Body of pancreas (tissue), 4 donors: ENCODE results near the gene KIF21A. TPM values are rescaled to one million over a fixed set of nuclear protein-coding genes. Genes with fewer than 3 reads are reported as not detected.

Experiments
- ATAC-seq: fragments of 150-250 bp; one replicate; pipeline ENCODE4 v1.9.1; 2016
- DNase-seq, 4 donors: peaks; one replicate each; pipeline ENCODE4 v3.0.0-alpha.2; 2019
- H3K27ac ChIP-seq, 4 donors: fragments of 200-600 bp; sonication (generic); 1 replicate in 3 of 4; 2 replicates in 1 of 4; pipeline versions ENCODE4 v1.5.1 to v1.6.1; 2016 to 2019; ENCODE audit warnings: mild to moderate bottlenecking in 1 of 4, mixed read lengths in 1 of 4, moderate library complexity in 1 of 4
- H3K27me3 ChIP-seq, 2 donors: fragments of 200-600 bp; sonication (generic); one replicate each; pipeline ENCODE4 v1.6.0; 2016; ENCODE audit warnings: mild to moderate bottlenecking in 1 of 2
- H3K36me3 ChIP-seq, 2 donors: fragments of 200-600 bp; sonication (generic); replicated peaks in 1 of 2; 2 replicates each; pipeline ENCODE4 v1.5.1; 2016; ENCODE audit warnings: low read depth in 2 of 2; ENCODE audit not compliant: insufficient read depth in 1 of 2
- H3K4me1 ChIP-seq: fragments of 200-600 bp; sonication (generic); one replicate; pipeline ENCODE4 v1.6.0; 2016
- H3K4me3 ChIP-seq, 2 donors: fragments of 200-600 bp; sonication (generic); 1 replicate in 1 of 2; 2 replicates in 1 of 2; pipeline ENCODE4 v1.5.1; 2016 to 2019
- H3K9me3 ChIP-seq, 3 donors: fragments of 200-600 bp; sonication (generic); 1 replicate in 2 of 3; 2 replicates in 1 of 3; pipeline ENCODE4 v1.5.1; 2016
- CTCF ChIP-seq, 7 experiments: fragments of 450-650 bp in 4 of 7; fragments of 200-600 bp in 3 of 7; sonication (generic) in 3 of 7; IDR thresholded peaks; one replicate each; pipeline ENCODE4 v1.5.1; 2016 to 2019; ENCODE audit warnings: antibody characterized with exemption in 7 of 7
- POLR2A ChIP-seq, 3 donors: fragments of 450-650 bp; IDR thresholded peaks; one replicate each; pipeline ENCODE4 v1.6.1; 2016; ENCODE audit warnings: antibody characterized with exemption in 3 of 3, mild to moderate bottlenecking in 2 of 3
- WGBS, 2 donors: methylation state at CpG; one replicate each; pipeline ENCODE4 v1.1.5; 2017; 5-methylcytosine and 5-hydroxymethylcytosine counted together
- intact Hi-C: fragments of 100-400 bp; cut with DNase I; formaldehyde crosslinking; loops from one replicate; pipeline ENCODE4 v1.15.1; 2023
- total RNA-seq, 2 donors: library from RNA; depleted of rRNA; stranded (reverse); fragments of >200 nt; gene quantifications; one replicate each; pipeline ENCODE4 v1.1.0, GENCODE V29; 2016

KIF21A gene
- total RNA-seq, 2 donors from 2014 or later: 19.5 to 49.1 TPM

GRCh38 chr12:39389399-39390150 lies 53.3 kb downstream of the KIF21A start:
- 92 to 94% methylated on average over 2 of the region's 2 CpGs for WGBS, 2 donors
- DNase-seq (no peak), ATAC-seq (no peak)
- no peaks in the 10 kb centered on the region for H3K4me1 ChIP-seq
- H3K4me3 ChIP-seq: no peak overlapping the region
- H3K36me3 ChIP-seq: no peaks in the 10 kb centered on the region
- TF ChIP-seq CTCF (IDR thresholded peaks at IDR 0.05) (no peak), POLR2A (IDR thresholded peaks at IDR 0.05) (no peak)
- no peak overlapping the region for H3K27ac ChIP-seq
- H3K9me3 ChIP-seq: no peaks in the 10 kb centered on the region
- intact Hi-C loops: no loop called here
- H3K27me3 ChIP-seq: no peaks in the 10 kb centered on the region

- DNase-seq: no peak
- intact Hi-C loops: no loop called here
- ATAC-seq: no peak
- Histone ChIP-seq H3K4me3 (no peak overlapping the region), H3K27me3 (no peaks in the 10 kb centered on the region), H3K4me1 (no peaks in the 10 kb centered on the region), H3K36me3 (no peaks in the 10 kb centered on the region), H3K9me3 (no peaks in the 10 kb centered on the region), H3K27ac (no peak overlapping the region)
- TF ChIP-seq POLR2A (IDR thresholded peaks at IDR 0.05): no peak
- TF ChIP-seq CTCF (IDR thresholded peaks at IDR 0.05): no peak
- WGBS, 2 donors: 71 to 73% methylated on average over 3 of the region's 3 CpGs
Observed at GRCh38 chr12:39386335-39386734, 56.6 kb downstream of the KIF21A start.

- TF ChIP-seq CTCF (IDR thresholded peaks at IDR 0.05): no peak
- TF ChIP-seq POLR2A (IDR thresholded peaks at IDR 0.05): no peak
- no peak overlapping the region for H3K27ac ChIP-seq
- WGBS, 2 donors: 89 to 97% methylated on average over 2 of the region's 2 CpGs
- intact Hi-C loops: no loop called here
- no peaks in the 10 kb centered on the region for H3K4me1 ChIP-seq
- no peak overlapping the region for H3K4me3 ChIP-seq
- H3K36me3 ChIP-seq: no peaks in the 10 kb centered on the region
- ATAC-seq (no peak), DNase-seq (no peak)
- no peaks in the 10 kb centered on the region for H3K27me3 ChIP-seq
- H3K9me3 ChIP-seq: no peaks in the 10 kb centered on the region
Observed at GRCh38 chr12:39383114-39383513, 59.8 kb downstream of the KIF21A start.

- Histone ChIP-seq H3K4me1 (no peaks in the 10 kb centered on the region), H3K4me3 (no peak overlapping the region), H3K27ac (no peak overlapping the region), H3K27me3 (no peaks in the 10 kb centered on the region), H3K36me3 (no peaks in the 10 kb centered on the region), H3K9me3 (no peaks in the 10 kb centered on the region)
- WGBS, 2 donors: 98 to 99% methylated on average over 10 of the region's 10 CpGs
- ATAC-seq (no peak), DNase-seq (no peak)
- TF ChIP-seq CTCF (IDR thresholded peaks at IDR 0.05) (no peak), POLR2A (IDR thresholded peaks at IDR 0.05) (no peak)
- intact Hi-C loops: no loop called here
Observed at GRCh38 chr12:39380090-39380489, 62.8 kb downstream of the KIF21A start.

GRCh38 chr12:39378341-39378740 lies 64.6 kb downstream of the KIF21A start:
- Histone ChIP-seq H3K27me3 (no peaks in the 10 kb centered on the region), H3K27ac (no peak overlapping the region), H3K4me3 (no peak overlapping the region), H3K9me3 (no peaks in the 10 kb centered on the region), H3K4me1 (no peaks in the 10 kb centered on the region), H3K36me3 (no peaks in the 10 kb centered on the region)
- no peak for TF ChIP-seq CTCF (IDR thresholded peaks at IDR 0.05)
- TF ChIP-seq POLR2A (IDR thresholded peaks at IDR 0.05): no peak
- ATAC-seq: no peak
- WGBS, 2 donors: 85 to 88% methylated on average over 1 of the region's 1 CpG
- no peak for DNase-seq
- intact Hi-C loops: no loop called here
